H1 (cell line): ENCODE results near the gene DNAH8.

Source experiments
- CREB1 ChIP-seq: IDR thresholded peaks from 2 replicates; pipeline ENCODE4 v1.6.1; 2012; ENCODE audit warnings: inconsistent platforms
- CTCF ChIP-seq, 3 experiments: IDR thresholded peaks; 1 replicate in 2 of 3; 2 replicates in 1 of 3; pipeline versions ENCODE4 v1.5.1 to v1.6.1; 2011; ENCODE audit warnings: low read length in 3 of 3, mild to moderate bottlenecking in 3 of 3, inconsistent platforms in 2 of 3, low read depth in 1 of 3, moderate library complexity in 1 of 3; ENCODE audit not compliant: insufficient read depth in 1 of 3; ENCODE audit errors: control extremely low read depth in 1 of 3
- EP300 ChIP-seq, 2 experiments: IDR thresholded peaks; 1 replicate in 1 of 2; 2 replicates in 1 of 2; pipeline ENCODE4 v1.6.1; 2011 to 2012; ENCODE audit warnings: low read depth in 2 of 2, low read length in 2 of 2, mild to moderate bottlenecking in 2 of 2, borderline replicate concordance in 1 of 2, inconsistent platforms in 1 of 2, moderate library complexity in 1 of 2
- FOSL1 ChIP-seq: IDR thresholded peaks from 2 replicates; pipeline ENCODE4 v1.6.1; 2011; ENCODE audit warnings: mild to moderate bottlenecking, low read depth, low read length, moderate library complexity; ENCODE audit not compliant: insufficient read depth
- JUN ChIP-seq: IDR thresholded peaks from 2 replicates; pipeline ENCODE4 v1.6.1; 2011; ENCODE audit warnings: low read depth, mild to moderate bottlenecking, improper control_type of control experiment, low read length
- KDM1A ChIP-seq: fragments of 200-600, 300-600 bp; sonication (generic); IDR thresholded peaks from 2 replicates; pipeline ENCODE4 v1.7.1; 2016; ENCODE audit warnings: mild to moderate bottlenecking, low read length, borderline replicate concordance
- POLR2A ChIP-seq, 2 experiments: IDR thresholded peaks; 1 replicate in 1 of 2; 2 replicates in 1 of 2; pipeline ENCODE4 v1.6.1; 2011; ENCODE audit warnings: low read depth in 2 of 2, low read length in 2 of 2, mild to moderate bottlenecking in 2 of 2; ENCODE audit errors: control extremely low read depth in 1 of 2
- RFX5 ChIP-seq: IDR thresholded peaks from 2 replicates; pipeline ENCODE4 v1.6.1; 2011; ENCODE audit warnings: low read depth, low read length, improper control_type of control experiment, borderline replicate concordance
- RXRA ChIP-seq: IDR thresholded peaks from 2 replicates; pipeline ENCODE4 v1.6.1; 2011; ENCODE audit warnings: low read depth, mild to moderate bottlenecking, low read length, moderate library complexity; ENCODE audit not compliant: insufficient read depth
- SIN3A ChIP-seq, 2 experiments: IDR thresholded peaks in 1 of 2; conservative IDR thresholded peaks in 1 of 2; 2 replicates each; pipeline ENCODE4 v1.6.1; 2011 to 2012; ENCODE audit warnings: low read length in 2 of 2, improper control_type of control experiment in 1 of 2, low read depth in 1 of 2, mild to moderate bottlenecking in 1 of 2
- SIRT6 ChIP-seq: IDR thresholded peaks from one replicate; pipeline ENCODE4 v1.7.1; 2012; ENCODE audit warnings: low read length, inconsistent platforms
- SIX5 ChIP-seq: IDR thresholded peaks from 2 replicates; pipeline ENCODE4 v1.6.1; 2011; ENCODE audit warnings: mild to moderate bottlenecking, low read depth, low read length
- SUZ12 ChIP-seq: fragments of 200-600 bp; sonication (generic); IDR thresholded peaks from 2 replicates; pipeline ENCODE4 v1.6.1; 2012; ENCODE audit warnings: mild to moderate bottlenecking, inconsistent platforms, low read length, moderate library complexity, mixed read lengths

DNA sequence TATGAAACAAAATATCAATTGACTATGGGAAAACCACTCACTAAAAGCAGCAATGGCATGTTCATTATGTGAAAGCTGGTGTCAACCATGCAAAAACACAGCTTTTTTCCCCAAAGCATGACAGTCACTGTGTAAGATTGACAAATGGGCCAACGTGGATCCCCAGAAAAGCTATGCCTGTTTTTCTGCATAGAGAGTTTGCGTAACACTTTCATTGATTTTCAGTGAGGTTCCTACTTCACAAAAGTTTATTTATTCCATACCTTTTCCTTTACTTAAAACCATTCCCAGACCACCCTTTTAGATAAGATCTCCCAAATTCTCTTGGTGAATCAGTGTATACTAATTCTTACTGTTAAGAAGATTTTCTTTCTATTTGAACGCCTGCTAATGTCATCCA, 195.1 kb downstream of the DNAH8 start:
- TF ChIP-seq SUZ12 (no peak), FOSL1 (no peak), KDM1A (no peak), RFX5 (no peak), SIRT6 (no peak), CREB1 (no peak), CTCF (IDR thresholded peaks at IDR 0.05; ENCODE audit: control extremely low read depth in 1 of 3, insufficient read depth in 1 of 3, low read depth in 1 of 3, low read length in 3 of 3) (no peak), RXRA (no peak), EP300 (IDR thresholded peaks at IDR 0.05; ENCODE audit: borderline replicate concordance in 1 of 2, low read depth in 2 of 2, low read length in 2 of 2) (no peak), JUN (no peak), POLR2A (IDR thresholded peaks at IDR 0.05; ENCODE audit: control extremely low read depth in 1 of 2, low read depth in 2 of 2, low read length in 2 of 2) (no peak), SIX5 (no peak), SIN3A (conservative IDR thresholded peaks at IDR 0.05 in 1 of 2, IDR thresholded peaks at IDR 0.05 in 1 of 2; ENCODE audit: low read depth in 1 of 2, low read length in 2 of 2) (no peak)
